ENCODE measurements around the gene ELMO3. TPM values are rescaled to one million over a fixed set of nuclear protein-coding genes. Genes with fewer than 3 reads are reported as not detected.

Gene ELMO3
- total RNA-seq, 1 donor from 2014 or later: 1.7 TPM

DNA sequence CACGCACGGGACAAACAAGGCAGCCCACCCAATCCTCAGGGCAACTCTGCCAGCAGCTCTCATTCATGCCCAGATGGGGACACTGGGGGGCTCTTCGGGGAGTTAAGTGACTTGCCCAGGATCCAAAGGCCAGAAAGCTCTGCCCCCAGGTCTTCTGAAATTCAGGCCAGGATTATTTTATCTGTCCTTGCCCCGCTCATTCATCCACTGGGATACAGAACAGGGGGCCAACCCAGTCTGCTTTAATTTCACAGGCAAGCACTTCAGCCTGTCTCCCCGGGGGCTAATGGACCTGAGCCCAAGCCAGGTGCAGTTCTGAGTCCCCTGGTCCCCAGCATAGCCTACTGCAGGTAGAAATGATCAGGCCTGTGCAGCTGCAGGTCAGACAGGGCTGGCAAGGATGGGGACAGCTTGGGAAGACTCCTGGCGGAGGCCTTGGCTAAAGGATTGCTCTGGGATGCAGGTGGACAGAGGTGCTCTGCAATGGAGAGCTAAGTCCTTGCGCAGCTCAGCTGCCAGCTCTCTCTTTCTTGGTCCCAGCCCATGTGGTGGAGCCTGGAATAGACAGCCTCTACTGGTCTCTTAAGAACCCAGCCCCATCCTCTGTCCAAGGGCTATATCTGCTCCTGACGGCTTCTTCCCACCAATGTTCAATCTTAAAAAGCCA is 47.4 kb upstream of the ELMO3 start:
- no peaks in the 10 kb centered on the region for H3K9me3 Mint-ChIP-seq (ENCODE audit: unreplicated experiment)
- peak overlapping the region; percentile 80 for H3K4me3 Mint-ChIP-seq (ENCODE audit: unreplicated experiment)
- no peak for TF ChIP-seq CTCF (IDR thresholded peaks at IDR 0.05)
- peaks cover 11% of the 10 kb centered on the region for H3K27me3 Mint-ChIP-seq (ENCODE audit: unreplicated experiment)
- H3K27ac Mint-ChIP-seq (ENCODE audit: unreplicated experiment): peak overlapping the region; percentile 79
- H3K36me3 Mint-ChIP-seq (ENCODE audit: unreplicated experiment): peaks cover 18% of the 10 kb centered on the region
- peaks cover 13% of the 10 kb centered on the region for H3K4me1 Mint-ChIP-seq (ENCODE audit: unreplicated experiment)
- no peak for DNase-seq (ENCODE audit: extremely low spot score, unreplicated experiment)

GRCh38 chr16:67154578-67155294 is 44.2 kb upstream of the ELMO3 start:
- H3K4me3 Mint-ChIP-seq (ENCODE audit: unreplicated experiment): peak overlapping the region; percentile 63
- no peaks in the 10 kb centered on the region for H3K9me3 Mint-ChIP-seq (ENCODE audit: unreplicated experiment)
- no peak for TF ChIP-seq CTCF (IDR thresholded peaks at IDR 0.05)
- DNase-seq (ENCODE audit: extremely low spot score, unreplicated experiment): no peak
- H3K27me3 Mint-ChIP-seq (ENCODE audit: unreplicated experiment): peaks cover 19% of the 10 kb centered on the region
- no peak overlapping the region for H3K27ac Mint-ChIP-seq (ENCODE audit: unreplicated experiment)
- H3K4me1 Mint-ChIP-seq (ENCODE audit: unreplicated experiment): peaks cover 19% of the 10 kb centered on the region
- peaks cover 2% of the 10 kb centered on the region for H3K36me3 Mint-ChIP-seq (ENCODE audit: unreplicated experiment)

GRCh38 chr16:67155295-67156142 is 43.4 kb upstream of the ELMO3 start:
- Mint-ChIP-seq H3K4me3 (ENCODE audit: unreplicated experiment) (peak overlapping the region; percentile 63), H3K36me3 (ENCODE audit: unreplicated experiment) (peaks cover 2% of the 10 kb centered on the region), H3K27me3 (ENCODE audit: unreplicated experiment) (peaks cover 19% of the 10 kb centered on the region), H3K4me1 (ENCODE audit: unreplicated experiment) (peaks cover 19% of the 10 kb centered on the region), H3K27ac (ENCODE audit: unreplicated experiment) (no peak overlapping the region), H3K9me3 (ENCODE audit: unreplicated experiment) (no peaks in the 10 kb centered on the region)
- peak; percentile 93 for DNase-seq (ENCODE audit: extremely low spot score, unreplicated experiment)
- TF ChIP-seq CTCF (IDR thresholded peaks at IDR 0.05): peak; percentile 98

- H3K27ac Mint-ChIP-seq (ENCODE audit: unreplicated experiment): no peak overlapping the region
Observed at GRCh38 chr16:67156143-67156844, 42.6 kb upstream of the ELMO3 start.

More at GRCh38 chr16:67156143-67156844, 42.6 kb upstream of the ELMO3 start:
- H3K9me3 Mint-ChIP-seq (ENCODE audit: unreplicated experiment): no peaks in the 10 kb centered on the region
- peaks cover 21% of the 10 kb centered on the region for H3K4me1 Mint-ChIP-seq (ENCODE audit: unreplicated experiment)
- H3K27me3 Mint-ChIP-seq (ENCODE audit: unreplicated experiment): peaks cover 21% of the 10 kb centered on the region
- DNase-seq (ENCODE audit: extremely low spot score, unreplicated experiment): no peak
- H3K36me3 Mint-ChIP-seq (ENCODE audit: unreplicated experiment): peaks cover 2% of the 10 kb centered on the region
- no peak for TF ChIP-seq CTCF (IDR thresholded peaks at IDR 0.05)
- no peak overlapping the region for H3K4me3 Mint-ChIP-seq (ENCODE audit: unreplicated experiment)

All from osteocyte (in vitro differentiated cells).